GM18868 (cell line): ENCODE results near the gene OGDHL.
"Not testable (repeated sequence)": the region's sequence is repeated elsewhere in the genome, so short reads cannot be mapped to it uniquely, and the experiment has no call there.

ENCODE experiments used
- ATAC-seq: cut with Tn5 transposase; IDR thresholded peaks from one replicate; pipeline ENCODE4 v1.9.1; 2021; ENCODE audit warnings: mild to moderate bottlenecking, moderate library complexity; ENCODE audit not compliant: unreplicated experiment

The OGDHL gene

DNA sequence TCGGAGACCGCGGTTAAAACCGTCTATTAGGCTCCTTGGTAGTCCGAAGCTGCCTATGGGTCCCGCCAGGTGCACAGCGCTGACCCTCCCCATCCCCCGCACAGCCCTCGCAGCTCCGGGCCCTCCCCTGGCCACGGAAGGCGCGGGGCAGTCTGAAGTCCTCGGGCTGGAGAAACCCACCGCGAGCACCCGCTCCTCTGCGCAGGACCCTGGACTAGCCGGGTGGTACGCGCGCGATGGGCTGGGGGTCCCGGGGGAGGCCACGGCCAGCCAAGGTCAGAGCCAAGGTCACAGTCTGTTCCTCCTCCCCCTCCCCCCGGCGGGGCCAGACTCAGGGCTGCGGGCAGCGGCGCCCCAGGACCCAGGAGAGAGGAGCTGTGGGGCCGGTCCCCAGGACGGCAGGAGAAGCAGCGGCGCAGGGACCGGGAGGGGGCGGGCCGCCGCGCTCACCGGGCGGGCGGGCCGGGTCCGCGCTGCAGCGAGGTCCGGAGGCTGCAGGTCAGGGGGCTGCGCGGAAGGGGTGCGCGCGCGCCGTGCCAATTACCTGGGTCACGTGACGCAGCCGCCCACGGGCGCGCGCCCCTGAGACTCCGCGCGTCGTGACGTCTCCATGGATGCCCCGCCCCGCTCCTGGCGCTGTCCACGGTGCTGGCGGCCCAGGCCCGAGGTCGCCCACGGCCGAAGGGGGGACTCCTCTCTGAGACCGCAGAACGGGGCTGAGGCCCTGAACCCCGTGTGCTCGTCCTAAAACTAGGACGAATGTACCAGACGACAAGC is at the start of gene OGDHL:
Gene OGDHL, minus strand, starts transcription at position 535 of the 777 bp plus-strand sequence. CDS start 3,731 bp downstream, outside the sequence.
- ATAC-seq: peak; percentile 55

DNA sequence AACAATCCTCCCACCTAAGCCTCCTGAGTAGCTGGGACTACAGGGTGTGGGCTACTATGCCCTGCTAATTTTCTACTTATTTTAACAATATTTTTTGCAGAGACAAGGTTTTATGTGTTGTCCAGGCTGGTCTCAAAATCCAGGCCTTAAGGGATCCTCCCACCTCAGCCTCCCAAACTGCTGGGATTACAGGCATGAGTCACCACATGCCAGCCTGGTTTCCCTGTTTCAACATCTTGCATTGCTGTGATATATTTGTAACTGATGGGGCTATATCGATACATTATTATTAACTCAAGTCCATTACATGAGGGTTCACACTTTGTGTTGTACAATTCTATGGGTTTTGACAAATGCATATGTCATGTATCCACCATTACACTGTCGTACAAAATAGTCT is 41.9 kb upstream of the OGDHL start:
- ATAC-seq: no peak

DNA sequence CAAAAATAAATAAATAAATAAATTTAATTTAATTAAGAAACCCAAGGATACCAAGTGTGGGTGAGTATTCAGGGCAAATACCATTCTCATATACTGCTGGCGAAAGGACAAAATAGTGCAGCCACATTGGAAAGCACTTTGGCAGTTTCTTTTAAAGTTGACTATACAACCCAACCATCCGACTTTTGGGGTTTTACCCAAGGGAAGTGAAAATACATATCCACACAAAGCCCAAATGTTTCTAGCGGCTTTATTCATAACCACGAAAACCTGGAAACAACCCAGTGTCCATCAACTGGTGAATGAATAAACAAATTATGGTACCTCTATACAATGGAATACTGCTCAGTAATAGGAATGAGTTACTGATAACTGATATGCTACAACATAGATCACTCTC is 36.2 kb upstream of the OGDHL start:
- no peak for ATAC-seq

DNA sequence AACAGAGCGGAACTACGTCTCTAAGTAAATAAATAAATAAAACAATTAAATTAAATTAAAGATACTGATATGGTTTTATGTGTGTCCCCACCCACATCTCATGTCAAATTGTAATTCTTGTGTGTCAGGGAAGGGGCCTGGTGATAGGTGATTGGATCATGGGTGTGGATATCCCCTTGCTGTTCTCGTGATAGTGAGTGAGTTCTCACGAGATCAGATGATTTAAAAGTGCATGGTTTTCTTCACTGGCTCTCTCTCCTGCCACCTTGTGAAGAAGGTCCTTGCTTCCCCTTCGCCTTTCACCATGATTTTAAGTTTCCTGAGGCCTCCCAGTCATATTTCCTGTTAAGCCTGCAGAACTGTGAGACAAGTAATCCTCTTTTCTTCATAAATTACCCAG is 29.0 kb upstream of the OGDHL start:
- ATAC-seq: no peak

DNA sequence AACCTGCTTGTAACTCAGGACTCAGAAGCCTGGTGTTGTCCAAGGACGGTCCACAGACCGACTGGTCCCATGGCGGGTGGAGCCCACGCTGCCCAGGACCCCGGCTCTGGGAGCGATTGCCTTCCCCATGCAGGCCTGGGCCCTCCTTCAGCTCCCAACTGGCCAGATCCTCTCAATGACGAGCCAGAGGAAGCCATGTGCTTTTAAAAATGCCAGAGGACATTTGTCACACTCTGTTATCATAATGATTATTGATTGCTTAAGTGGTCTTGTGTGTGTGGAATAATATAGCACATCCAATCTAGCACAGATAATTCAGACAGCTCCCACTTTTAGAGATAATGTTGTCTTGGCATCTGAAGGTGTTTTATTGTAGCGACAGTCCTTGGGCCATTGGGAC is 22.6 kb upstream of the OGDHL start:
- no peak for ATAC-seq

DNA sequence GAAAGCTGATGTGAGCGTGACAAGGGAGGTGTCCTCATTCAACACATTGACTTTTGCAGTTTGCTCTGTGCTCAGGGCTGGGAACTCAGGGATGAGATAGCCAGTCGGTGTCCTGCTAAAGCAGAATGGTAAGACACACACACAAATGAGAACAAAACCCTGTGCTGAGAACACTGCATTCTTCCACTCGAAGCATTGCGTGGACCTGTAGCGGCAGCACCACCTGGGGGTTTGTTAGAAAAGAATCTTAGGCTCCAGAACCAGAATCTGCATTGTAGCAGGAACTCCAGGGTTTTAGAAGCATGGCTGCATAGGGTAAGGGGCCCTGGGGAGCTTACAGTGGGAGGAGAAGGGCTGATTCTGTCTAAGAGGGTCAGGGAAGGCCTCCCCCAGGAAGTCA is 21.5 kb upstream of the OGDHL start:
- ATAC-seq: no peak

DNA sequence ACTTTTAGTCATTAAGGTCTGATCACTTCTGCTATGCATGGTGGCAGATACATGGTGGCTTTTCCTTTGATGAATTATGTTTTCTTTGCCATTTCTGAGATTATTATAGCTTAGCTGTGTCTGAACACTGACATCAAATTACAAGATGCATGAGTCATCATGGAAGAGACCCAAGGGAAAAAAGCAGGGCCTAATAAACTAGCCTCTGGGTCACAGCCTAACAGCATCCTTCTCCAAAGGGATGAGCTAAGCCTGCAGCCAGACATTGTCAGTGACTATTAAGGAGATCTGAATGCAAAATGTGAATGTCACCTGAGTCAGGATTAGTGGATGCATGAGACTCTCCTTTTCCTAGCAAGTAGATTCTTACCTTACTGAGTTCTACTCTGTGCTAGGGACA is 19.1 kb upstream of the OGDHL start:
- ATAC-seq: no peak

DNA sequence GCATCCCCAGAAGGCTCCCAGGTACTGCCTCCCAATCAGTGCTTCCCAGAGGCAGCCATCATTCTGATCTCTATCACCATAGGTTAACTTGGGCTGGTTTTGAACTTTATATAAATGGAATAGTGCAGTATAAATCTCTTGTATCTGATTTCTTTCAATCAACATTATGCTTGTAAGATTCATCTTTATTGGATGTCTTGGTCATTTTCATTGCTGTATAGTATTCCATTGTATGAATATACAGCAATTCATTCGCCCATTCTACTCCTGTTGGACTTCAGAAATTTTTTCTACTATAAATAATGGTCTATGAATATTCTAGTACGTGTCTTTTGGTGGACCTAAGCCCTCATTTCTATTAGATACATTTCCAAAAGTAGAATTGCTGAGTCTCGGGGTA is 16.1 kb upstream of the OGDHL start:
- ATAC-seq: no peak

DNA sequence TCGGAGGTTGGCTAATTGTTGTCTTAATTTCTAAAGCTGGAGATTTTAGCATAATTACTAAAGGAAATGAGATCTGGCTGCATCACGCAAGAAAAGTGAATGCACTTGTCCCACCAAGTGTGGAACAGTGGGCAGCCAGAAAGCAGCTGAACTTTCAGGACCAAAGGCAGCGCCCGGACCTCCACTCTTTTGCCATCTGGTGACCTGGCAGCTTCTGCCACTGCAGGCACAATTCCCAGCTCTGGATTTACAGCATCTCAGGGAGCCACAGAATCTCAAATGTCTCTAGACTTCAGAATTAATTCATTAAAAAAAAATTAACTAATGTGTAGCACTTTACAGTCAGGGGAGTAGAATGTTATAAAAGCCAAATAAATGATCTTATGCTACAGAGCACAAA is 14.7 kb upstream of the OGDHL start:
- ATAC-seq: no peak

DNA sequence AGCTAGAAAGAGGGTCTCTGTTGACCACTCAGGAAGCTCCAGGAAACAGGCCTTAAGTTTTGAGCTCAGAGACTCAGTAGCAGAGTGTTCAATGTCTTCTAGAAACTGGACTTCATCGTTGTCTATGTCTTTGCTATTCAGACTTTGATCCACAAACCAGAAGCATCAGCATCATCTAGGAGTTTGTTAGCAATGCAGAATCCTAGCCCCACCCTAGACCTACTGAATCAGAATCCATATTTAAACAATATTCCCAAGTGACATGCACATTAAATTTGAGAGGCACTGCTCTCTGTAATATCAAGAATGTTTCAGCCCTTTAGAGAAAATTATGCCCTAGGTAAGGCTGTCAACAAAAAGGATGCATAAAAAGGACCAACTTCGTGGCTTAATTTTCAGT is 12.9 kb upstream of the OGDHL start:
- ATAC-seq: no peak

DNA sequence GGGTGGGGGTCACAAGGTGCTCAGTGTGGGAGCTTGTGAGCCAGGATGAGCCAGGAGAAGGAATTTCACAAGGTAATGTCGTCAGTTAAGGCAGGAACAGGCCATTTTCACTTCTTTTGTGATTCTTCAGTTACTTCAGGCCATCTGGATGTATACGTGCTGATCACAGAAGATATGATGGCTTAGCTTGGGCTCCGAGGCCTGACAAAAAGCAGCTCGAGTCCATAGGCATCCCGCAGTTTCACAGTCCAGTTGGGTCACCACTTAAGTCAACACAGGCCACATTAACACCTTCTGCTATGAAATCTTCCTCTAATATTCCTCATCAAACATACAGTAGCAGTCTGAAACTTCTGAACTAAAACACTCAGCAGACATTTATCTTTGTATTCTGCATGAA is 10.8 kb upstream of the OGDHL start:
- not testable (repeated sequence) for ATAC-seq

DNA sequence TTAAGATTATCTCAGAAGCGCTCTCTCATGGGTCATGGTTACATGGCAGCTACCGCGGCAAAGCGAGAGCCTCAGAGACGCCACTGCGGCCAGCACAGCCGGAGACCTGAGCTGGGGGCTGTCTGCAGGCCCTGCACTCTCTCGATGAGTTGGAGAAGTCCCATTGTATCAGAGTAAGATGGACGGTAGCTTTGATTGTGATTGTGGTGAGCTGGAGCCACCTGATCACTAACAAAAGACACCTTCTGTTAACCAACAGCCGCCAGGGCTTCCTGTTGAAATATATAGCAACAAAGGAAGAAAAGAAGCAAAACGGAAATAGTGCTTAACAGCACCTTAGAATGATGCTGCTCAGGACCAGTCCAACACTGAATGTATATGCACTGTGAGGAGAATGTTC is 8.9 kb upstream of the OGDHL start:
- not testable (repeated sequence) for ATAC-seq

DNA sequence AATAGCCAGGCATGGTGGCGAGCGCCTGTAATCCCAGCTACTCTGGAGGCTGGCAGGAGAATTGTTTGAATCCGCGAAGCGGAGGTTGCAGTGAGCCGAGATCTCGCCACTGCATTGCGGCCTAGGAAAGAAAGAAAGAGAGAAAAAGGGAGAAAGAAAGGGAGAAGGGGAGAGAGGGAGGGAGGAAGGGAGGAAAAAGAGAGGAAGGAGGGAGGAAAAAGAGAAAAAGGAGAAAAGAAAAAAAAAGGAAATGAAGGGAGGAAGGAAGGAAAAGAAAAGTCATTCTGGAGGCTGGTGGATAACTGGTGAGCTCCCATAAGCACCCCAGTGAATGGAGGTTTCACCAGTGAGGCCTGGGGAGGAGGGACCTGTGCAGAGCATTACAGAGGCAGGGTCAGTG is 7.6 kb upstream of the OGDHL start:
- no peak for ATAC-seq

DNA sequence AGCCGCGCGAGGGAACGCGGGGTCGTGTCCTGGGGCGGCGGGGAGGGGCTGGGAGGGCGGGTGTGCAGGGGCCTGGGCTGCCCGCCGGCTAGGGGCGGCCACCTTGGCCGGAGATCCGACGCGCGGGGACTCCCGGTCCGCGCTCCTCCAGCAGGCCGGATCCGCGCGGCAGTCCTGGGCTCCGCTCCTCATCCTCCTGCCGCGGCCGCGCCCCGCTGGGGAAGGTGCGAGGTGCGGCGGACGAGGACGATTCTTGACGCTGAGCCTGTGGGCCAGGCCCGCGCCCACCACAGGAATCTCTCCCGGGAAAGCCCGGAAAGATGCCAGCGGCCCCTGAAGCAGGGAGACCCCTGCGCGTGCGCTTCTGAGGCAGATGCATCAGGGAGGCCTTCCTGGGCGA is 6.6 kb upstream of the OGDHL start:
- ATAC-seq: no peak

DNA sequence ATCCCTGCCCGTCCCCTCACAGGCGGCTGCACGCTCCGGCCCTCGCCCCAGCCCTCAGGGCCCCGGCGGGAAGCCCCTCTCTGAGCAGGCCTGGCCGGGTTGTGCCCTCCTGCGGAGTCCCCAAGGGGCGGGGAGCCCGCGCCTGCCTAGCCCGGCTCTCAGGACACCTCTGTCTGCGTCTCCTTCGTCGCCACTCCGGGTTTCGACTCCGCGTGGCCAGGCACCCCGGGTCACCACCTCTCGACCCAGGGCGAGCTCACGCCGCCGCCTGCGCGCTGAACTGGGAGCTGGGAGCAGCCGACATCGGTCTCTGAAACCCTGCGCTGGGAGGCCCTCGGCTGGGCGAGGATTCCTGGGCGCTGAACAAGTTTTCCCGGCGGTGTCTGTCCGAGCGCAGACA is 6.2 kb upstream of the OGDHL start:
- no peak for ATAC-seq

DNA sequence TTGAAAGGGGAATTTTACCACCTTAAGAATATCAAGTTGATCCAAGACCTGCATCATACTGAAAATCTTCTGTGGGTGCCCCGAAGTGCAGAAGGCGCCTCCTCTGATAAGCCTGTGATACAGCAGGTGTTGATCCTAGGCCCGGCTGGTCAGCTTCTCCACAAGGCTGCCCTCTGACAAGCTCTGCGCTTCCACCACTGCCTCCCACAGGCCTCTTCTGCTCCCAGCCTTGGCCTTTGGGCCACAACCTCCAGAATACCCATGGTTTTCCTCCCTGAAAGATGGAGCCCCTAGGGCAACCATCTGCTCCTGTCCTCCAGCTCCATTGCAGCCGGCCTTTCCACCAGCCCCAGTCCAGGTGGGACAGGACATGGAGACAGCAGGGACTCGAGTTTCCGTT is 5.6 kb upstream of the OGDHL start:
- no peak for ATAC-seq

DNA sequence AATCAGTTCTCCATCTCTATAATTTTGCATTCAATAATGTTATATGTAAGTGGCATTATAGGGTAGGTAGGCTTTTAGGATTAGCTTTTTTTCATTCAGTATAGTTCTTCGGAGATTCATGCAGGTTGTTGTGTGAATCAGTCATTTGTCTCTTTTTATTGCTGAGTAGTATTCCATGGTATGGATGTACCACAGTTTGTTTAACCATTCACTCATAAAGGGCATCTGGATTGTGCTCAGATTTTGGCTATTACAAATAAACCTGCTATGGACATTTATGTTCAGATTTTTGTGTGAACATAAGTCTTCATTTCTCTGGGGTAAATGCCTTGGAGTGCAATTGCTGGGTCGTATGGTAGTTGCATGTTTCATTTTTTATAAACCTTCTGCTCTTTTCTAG is 4.4 kb upstream of the OGDHL start:
- no peak for ATAC-seq

DNA sequence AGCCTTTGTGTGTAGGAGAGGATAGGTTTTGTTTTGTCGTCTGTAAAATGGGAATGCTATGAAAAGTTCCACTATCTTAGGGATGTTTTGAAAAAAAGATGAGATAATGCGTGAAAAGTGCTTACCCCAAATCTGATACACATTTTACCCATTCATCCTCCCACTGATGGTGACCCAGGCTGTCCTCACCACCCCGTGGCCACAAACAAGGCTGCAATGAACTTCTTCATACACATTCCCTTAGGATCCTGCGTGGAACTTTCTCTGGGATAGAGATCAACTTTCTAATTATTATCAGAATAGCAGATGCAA is 399 bp upstream of the OGDHL start:
- no peak for ATAC-seq

DNA sequence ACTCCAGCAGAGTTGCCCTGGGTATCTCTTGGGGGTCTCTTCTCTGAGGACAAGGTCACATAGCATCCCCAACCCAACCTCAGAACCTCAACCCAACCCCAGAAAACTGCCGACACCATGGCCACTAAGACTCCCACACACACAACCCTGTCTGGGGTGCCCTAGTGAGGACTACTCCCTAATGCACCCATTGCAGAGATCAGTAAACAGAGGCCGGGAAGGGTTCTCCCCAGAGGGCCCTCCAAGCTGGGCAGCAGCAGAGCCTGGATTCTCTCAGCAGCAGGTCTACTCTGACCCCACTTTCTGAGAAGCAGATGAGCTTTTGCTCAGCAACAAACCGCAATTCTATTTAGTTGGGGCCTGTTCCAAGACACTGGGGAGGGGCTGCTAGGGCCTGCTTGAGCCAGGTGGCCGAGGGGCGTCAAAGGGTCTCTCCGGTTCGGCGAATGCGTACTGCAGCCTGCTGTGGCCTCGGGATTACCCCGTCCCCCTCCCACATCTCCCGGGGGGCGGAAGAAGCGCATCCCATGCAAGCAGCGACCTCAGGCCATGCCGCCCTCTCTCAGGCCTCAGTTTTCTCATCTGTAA is 828 bp downstream of the OGDHL start:
- ATAC-seq: no peak

DNA sequence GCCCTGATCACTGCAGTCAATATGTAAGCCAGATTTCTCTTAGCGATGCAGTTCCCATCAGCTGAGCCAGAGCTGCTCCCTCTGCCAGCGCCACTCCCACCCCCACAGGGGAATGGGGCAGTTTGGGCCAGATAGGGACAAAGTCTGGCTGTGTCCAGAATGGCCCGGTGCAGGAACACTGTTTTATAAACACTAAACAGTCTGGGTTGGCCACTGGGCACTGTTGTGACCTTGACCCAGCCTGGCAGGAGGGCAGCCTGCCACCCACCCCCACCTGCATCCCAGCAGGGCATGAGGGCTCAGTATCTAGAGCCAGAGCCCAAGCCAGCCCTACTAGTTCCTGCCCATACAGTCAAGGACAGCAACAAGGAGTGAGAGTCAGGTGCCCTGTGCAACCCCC is 1.3 kb downstream of the OGDHL start:
- ATAC-seq: no peak

DNA sequence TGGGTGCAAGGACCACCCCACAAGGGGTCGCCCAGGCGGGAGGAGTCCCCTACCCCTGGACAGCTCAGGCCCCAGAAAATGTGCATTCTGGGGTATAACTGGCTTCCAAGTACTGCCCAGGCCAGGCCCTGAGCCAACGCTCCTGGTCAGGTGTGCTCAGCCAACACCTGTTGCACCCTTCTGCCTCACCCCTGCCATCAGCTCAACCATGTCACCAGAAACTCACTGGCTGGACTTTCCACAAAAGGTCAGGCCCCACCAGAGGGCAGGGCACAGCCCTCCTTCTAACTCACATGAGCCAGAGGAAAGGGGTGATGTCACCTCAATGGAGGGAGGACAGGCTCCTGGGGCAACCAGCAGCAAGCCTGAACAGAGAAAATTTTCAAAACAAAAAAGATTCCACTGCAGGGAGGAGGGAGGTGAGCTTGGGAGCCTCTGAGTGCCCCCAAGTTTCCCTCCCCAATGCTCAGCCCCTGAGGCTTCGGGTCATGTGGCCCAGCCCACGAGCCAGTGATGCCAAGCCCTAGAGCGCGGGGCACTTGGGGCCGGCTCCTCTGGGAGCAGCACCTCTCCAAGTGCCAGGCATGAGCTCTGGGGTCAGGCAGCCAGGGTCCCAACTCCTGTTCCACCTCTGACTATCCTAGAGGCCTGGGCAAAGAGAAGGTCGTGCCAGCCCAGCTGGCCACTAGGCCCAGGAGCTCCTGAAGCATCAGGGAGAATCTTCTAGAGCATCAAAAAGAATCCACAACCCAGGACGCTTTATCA is 2.2 kb downstream of the OGDHL start:
- ATAC-seq: no peak

DNA sequence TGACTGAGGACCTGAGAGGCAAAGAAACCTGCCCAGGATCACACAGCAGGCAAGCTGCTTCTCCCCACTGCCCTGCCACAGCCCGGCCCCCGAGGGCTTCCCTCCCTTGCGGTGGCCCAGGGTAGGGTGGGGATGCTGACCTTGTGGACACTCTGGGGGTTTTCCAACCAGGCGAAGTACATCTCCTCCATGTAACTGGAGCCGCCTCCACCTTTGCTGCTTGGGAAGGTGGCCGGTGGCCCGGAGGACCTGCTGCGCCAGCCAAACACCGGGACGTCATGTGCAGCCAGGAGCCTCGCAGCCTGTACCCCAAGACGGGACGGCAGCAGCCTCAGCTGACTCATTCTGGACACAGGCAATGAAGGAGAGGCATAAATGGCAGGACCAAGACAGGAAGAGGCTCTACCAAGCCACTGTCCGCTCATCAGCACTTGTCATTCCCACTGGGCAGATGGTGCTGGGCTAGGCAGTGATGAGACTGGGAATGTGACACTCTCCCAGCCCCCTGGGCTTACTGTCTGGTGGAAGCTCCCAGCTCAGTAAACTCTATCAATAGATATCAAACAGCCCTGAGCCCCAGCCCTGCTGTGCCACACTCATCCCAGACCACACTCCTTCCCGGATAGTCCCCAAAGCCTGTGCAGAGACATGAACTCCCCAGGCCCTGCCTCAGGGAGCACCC is 3.7 kb downstream of the OGDHL start:
- no peak for ATAC-seq
